ENCODE results near the gene TMUB2. TPM values are rescaled to one million over a fixed set of nuclear protein-coding genes. Genes with fewer than 3 reads are reported as not detected.

TMUB2 gene
- total and polyA plus RNA-seq, 7 donors, result 14.1 to 44.4 (median 20.9) TPM

DNA sequence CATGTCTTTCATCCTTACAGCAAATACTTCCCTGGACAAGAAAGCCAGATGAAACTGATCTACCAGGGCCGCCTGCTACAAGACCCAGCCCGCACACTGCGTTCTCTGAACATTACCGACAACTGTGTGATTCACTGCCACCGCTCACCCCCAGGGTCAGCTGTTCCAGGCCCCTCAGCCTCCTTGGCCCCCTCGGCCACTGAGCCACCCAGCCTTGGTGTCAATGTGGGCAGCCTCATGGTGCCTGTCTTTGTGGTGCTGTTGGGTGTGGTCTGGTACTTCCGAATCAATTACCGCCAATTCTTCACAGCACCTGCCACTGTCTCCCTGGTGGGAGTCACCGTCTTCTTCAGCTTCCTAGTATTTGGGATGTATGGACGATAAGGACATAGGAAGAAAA lies 3.7 kb downstream of the TMUB2 start:
- Histone ChIP-seq H3K4me3 (no peak overlapping the region), H3K27me3 (ENCODE audit: insufficient read depth in 3 of 3, low read length in 2 of 3) (no peaks in the 10 kb centered on the region), H3K36me3 (ENCODE audit: insufficient read depth in 1 of 2, low read depth in 1 of 2) (peaks cover 5 to 62% of the 10 kb centered on the region in 2 donors), H3K9me3 (no peaks in the 10 kb centered on the region), H3K27ac (no peak overlapping the region), H3K4me1 (peaks cover 17% of the 10 kb centered on the region)
- 56 to 76% (median 62%) methylated on average over 10 of the region's 10 CpGs for WGBS, 3 donors
- peak in 1 of 2 donors; percentile 51 for DNase-seq
- intact Hi-C loops (cut with DNase I), result no loop called here
- TF ChIP-seq, protein P1, sequence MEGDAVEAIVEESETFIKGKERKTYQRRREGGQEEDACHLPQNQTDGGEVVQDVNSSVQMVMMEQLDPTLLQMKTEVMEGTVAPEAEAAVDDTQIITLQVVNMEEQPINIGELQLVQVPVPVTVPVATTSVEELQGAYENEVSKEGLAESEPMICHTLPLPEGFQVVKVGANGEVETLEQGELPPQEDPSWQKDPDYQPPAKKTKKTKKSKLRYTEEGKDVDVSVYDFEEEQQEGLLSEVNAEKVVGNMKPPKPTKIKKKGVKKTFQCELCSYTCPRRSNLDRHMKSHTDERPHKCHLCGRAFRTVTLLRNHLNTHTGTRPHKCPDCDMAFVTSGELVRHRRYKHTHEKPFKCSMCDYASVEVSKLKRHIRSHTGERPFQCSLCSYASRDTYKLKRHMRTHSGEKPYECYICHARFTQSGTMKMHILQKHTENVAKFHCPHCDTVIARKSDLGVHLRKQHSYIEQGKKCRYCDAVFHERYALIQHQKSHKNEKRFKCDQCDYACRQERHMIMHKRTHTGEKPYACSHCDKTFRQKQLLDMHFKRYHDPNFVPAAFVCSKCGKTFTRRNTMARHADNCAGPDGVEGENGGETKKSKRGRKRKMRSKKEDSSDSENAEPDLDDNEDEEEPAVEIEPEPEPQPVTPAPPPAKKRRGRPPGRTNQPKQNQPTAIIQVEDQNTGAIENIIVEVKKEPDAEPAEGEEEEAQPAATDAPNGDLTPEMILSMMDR (IDR thresholded peaks at IDR 0.05), result no peak
- no peak for ATAC-seq

DNA sequence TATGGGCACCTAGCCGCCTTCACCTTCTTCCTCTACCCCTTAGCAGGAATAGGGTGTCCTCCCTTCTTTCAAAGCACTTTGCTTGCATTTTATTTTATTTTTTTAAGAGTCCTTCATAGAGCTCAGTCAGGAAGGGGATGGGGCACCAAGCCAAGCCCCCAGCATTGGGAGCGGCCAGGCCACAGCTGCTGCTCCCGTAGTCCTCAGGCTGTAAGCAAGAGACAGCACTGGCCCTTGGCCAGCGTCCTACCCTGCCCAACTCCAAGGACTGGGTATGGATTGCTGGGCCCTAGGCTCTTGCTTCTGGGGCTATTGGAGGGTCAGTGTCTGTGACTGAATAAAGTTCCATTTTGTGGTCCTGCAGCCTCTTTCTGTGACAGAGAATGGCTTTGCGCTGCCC lies 4.6 kb downstream of the TMUB2 start:
- no peak for DNase-seq
- TF ChIP-seq, protein P1 (IDR thresholded peaks at IDR 0.05), result no peak
- intact Hi-C loops (cut with DNase I), result no loop called here
- Histone ChIP-seq H3K4me1 (peaks cover 9% of the 10 kb centered on the region), H3K4me3 (no peak overlapping the region), H3K9me3 (no peaks in the 10 kb centered on the region), H3K27me3 (ENCODE audit: insufficient read depth in 3 of 3, low read length in 2 of 3) (no peaks in the 10 kb centered on the region), H3K27ac (no peak overlapping the region), H3K36me3 (ENCODE audit: insufficient read depth in 1 of 2, low read depth in 1 of 2) (peaks cover 5 to 71% of the 10 kb centered on the region in 2 donors)
- no peak for ATAC-seq
- 51 to 59% (median 52%) methylated on average over 5 of the region's 5 CpGs for WGBS, 3 donors

DNA sequence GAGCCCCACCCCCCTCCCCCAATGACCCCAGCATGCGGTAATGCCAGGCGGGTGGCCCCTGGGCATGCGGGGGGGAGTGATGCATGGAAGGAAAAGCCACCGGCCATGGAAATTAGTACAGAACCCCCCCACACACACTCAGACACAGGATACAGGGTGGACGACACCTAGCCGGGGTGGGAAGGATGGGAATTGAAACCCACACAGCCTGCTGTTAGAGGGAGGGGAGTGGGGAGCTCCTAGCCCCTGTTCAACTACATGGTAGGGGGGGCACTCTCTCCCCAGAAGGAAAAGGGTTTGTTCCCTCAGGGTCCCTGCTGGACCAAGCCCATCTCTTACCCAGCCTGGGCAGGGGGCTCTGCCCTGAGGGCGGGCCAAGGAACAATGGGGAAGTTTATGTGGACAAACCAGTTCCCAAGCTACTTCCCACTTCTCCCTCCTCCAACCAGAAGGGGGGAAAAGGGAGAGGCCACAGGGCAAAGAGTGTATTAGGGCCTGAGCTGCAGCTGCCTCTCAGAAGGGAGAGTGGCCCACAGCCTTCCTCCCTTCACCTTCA lies 5.2 kb downstream of the TMUB2 start:
- no peak overlapping the region for H3K4me3 ChIP-seq
- H3K4me1 ChIP-seq, result peaks cover 9% of the 10 kb centered on the region
- peaks cover 5 to 77% of the 10 kb centered on the region in 2 donors for H3K36me3 ChIP-seq (ENCODE audit: insufficient read depth in 1 of 2, low read depth in 1 of 2)
- DNase-seq (peak in 1 of 2 donors; percentile 19), ATAC-seq (no peak)
- intact Hi-C loops (cut with DNase I), result no loop called here
- no peaks in the 10 kb centered on the region for H3K27me3 ChIP-seq (ENCODE audit: insufficient read depth in 3 of 3, low read length in 2 of 3)
- 65 to 76% (median 68%) methylated on average over 6 to 7 of the region's 7 CpGs for WGBS, 3 donors
- no peaks in the 10 kb centered on the region for H3K9me3 ChIP-seq
- TF ChIP-seq, protein P1 (IDR thresholded peaks at IDR 0.05), result no peak
- no peak overlapping the region for H3K27ac ChIP-seq

DNA sequence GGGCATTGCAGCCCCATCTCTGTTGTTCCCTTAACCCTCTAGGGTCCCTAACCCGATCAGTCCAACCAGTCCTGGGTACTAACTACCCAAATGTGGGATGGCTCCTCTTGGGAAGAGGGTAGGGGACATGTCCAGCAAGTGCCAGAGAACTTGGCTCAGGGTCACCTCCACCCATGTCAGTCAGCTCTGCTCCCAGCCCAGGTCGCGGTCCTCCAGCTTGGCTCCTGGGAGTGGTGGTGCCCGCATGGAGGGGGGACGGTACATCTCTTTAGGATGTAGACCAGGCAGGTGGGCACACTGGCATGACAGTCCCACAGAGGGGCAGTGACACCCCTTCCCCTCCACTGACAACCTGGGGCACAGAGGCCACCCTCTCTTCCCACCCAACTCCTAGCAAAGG lies 6.0 kb downstream of the TMUB2 start:
- Histone ChIP-seq H3K27ac (no peak overlapping the region), H3K27me3 (ENCODE audit: insufficient read depth in 3 of 3, low read length in 2 of 3) (no peaks in the 10 kb centered on the region), H3K9me3 (no peaks in the 10 kb centered on the region), H3K4me1 (peaks cover 6% of the 10 kb centered on the region), H3K36me3 (ENCODE audit: insufficient read depth in 1 of 2, low read depth in 1 of 2) (peaks cover 5 to 84% of the 10 kb centered on the region in 2 donors), H3K4me3 (no peak overlapping the region)
- DNase-seq (peak in 1 of 2 donors; percentile 42), ATAC-seq (no peak)
- TF ChIP-seq, protein P1 (IDR thresholded peaks at IDR 0.05), result no peak
- intact Hi-C loops (cut with DNase I), result no loop called here
- WGBS, 3 donors, result 76 to 85% (median 82%) methylated on average over 5 of the region's 5 CpGs
